GM23248 (cell line): ENCODE results near the gene RPTN. TPM values are rescaled to one million over a fixed set of nuclear protein-coding genes. Genes with fewer than 3 reads are reported as not detected.

ENCODE experiments used
- DNase-seq: peaks from one replicate; pipeline ENCODE4 v3.0.0-alpha.2; 2015
- H2AFZ ChIP-seq: fragments of 200-600 bp; sonication (generic); 2 replicates; pipeline ENCODE4 v1.6.1; 2016; ENCODE audit warnings: antibody characterized with exemption
- H3F3A ChIP-seq: fragments of 200-600 bp; sonication (generic); 2 replicates; pipeline ENCODE4 v1.6.1; 2016; ENCODE audit warnings: mild to moderate bottlenecking, antibody characterized with exemption, mixed run types; ENCODE audit not compliant: insufficient read depth
- H3K27ac ChIP-seq: fragments of 200-600 bp; sonication (generic); 2 replicates; pipeline ENCODE4 v1.5.1; 2016; ENCODE audit warnings: mild to moderate bottlenecking
- H3K27me3 ChIP-seq: fragments of 200-600 bp; sonication (generic); replicated peaks from 2 replicates; pipeline ENCODE4 v1.6.1; 2016; ENCODE audit warnings: mild to moderate bottlenecking; ENCODE audit not compliant: insufficient read depth
- H3K36me3 ChIP-seq: fragments of 200-600 bp; sonication (generic); 2 replicates; pipeline ENCODE4 v1.6.1; 2016; ENCODE audit warnings: low read depth, mild to moderate bottlenecking
- H3K4me1 ChIP-seq: fragments of 200-600 bp; sonication (generic); 2 replicates; pipeline ENCODE4 v1.6.1; 2016; ENCODE audit warnings: mild to moderate bottlenecking; ENCODE audit not compliant: insufficient read depth
- H3K4me2 ChIP-seq: fragments of 200-600 bp; sonication (generic); one replicate; pipeline ENCODE4 v1.6.1; 2016; ENCODE audit warnings: mild to moderate bottlenecking; ENCODE audit not compliant: unreplicated experiment
- H3K4me3 ChIP-seq: fragments of 200-600 bp; sonication (generic); 2 replicates; pipeline ENCODE4 v1.5.1; 2016; ENCODE audit warnings: mild to moderate bottlenecking
- H3K79me2 ChIP-seq: fragments of 200-600 bp; sonication (generic); 2 replicates; pipeline ENCODE4 v1.6.1; 2016; ENCODE audit warnings: mild to moderate bottlenecking; ENCODE audit not compliant: insufficient read depth
- H3K9ac ChIP-seq: fragments of 200-600 bp; sonication (generic); 2 replicates; pipeline ENCODE4 v1.6.1; 2016; ENCODE audit warnings: mild to moderate bottlenecking
- H3K9me2 ChIP-seq: fragments of 200-600 bp; sonication (generic); 2 replicates; pipeline ENCODE4 v1.6.1; 2016; ENCODE audit warnings: mixed run types, mild to moderate bottlenecking, moderate library complexity; ENCODE audit not compliant: insufficient read depth
- H3K9me3 ChIP-seq: fragments of 200-600 bp; sonication (generic); one replicate; pipeline ENCODE4 v1.6.1; 2017; ENCODE audit warnings: low read depth
- H4K20me1 ChIP-seq: fragments of 200-600 bp; sonication (generic); 2 replicates; pipeline ENCODE4 v1.6.0; 2016; ENCODE audit not compliant: insufficient read depth
- EZH2 ChIP-seq: fragments of 200-600 bp; sonication (generic); IDR thresholded peaks from 2 replicates; pipeline ENCODE4 v1.6.1; 2018; ENCODE audit warnings: antibody characterized with exemption, mild to moderate bottlenecking; ENCODE audit not compliant: insufficient read depth, poor library complexity, severe bottlenecking
- EZH2phosphoT487 ChIP-seq: fragments of 200-600 bp; sonication (generic); IDR thresholded peaks from 2 replicates; pipeline ENCODE4 v1.6.1; 2018; ENCODE audit warnings: antibody characterized with exemption, moderate library complexity, mild to moderate bottlenecking, low read depth; ENCODE audit not compliant: insufficient read depth
- WGBS, 2 experiments: methylation state at CpG; one replicate each; pipeline ENCODE4 v1.1.6; 2015 to 2017; ENCODE audit warnings: low lambda C conversion rate in 2 of 2, low coverage in 1 of 2; ENCODE audit errors: missing lambda C conversion rate in 2 of 2; 5-methylcytosine and 5-hydroxymethylcytosine counted together
- in situ Hi-C: fragments of 300-500 bp; cut with MboI; formaldehyde crosslinking; loops from 2 replicates; pipeline ENCODE4 v1.15.0; 2020
- polyA plus RNA-seq: library from polyadenylated mRNA; unstranded; fragments of >200 nt; fragmentation: Nextera tagmentation; extraction: Ambion mirVana; gene quantifications from 2 replicates; pipeline ENCODE4 v1.2.1, GENCODE V29; 2016
- total RNA-seq: library from RNA; depleted of rRNA; stranded (reverse); fragments of >200 nt; shearing (Covaris generic); gene quantifications from 2 replicates; pipeline ENCODE4 v1.2.3, GENCODE V29; 2014

Gene RPTN
- total and polyA plus RNA-seq, 2 experiments from 2014 or later = 0.05 TPM; not detected in 1

DNA sequence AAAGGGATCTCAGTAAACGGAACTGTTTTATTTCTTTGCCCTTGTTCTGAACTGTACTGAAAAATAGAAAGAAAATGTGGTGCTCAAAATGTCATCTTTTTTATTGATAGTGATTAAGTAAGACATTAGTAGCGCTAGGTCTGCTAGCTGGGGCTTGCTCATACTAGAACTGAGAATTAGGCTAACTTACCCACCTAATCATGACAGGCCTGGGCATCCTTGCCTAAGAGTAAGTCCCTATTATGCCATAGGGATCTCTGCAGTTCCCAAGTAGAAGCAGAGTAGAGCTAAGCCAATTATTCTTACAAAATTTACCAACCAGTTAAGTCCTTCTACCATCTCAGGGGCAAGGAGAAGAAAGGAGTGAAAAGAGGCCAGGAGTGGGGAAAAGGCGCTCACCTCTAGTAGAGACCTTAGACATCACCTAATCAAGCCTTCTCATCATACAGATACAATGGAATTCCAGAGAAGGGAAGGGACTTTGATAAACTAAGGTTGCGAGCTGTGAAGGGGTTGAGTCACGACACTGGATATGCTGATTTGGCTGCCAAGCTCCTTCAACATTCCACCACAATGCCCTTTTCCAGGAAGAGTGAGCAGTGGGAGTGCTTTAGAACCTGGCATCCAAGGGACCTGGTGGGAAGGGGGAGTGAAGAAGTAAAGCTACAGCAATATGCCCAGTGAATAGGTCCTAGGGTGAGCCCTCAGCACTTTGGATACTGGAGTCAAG lies 27.7 kb upstream of the RPTN start:
- H3K4me1 ChIP-seq = peaks cover 37% of the 10 kb centered on the region
- in situ Hi-C loops = no loop called here
- no peaks in the 10 kb centered on the region for H3K27me3 ChIP-seq
- H3K4me3 ChIP-seq = no peak overlapping the region
- 80 to 84% methylated on average over 5 of the region's 5 CpGs for WGBS, 2 experiments
- no peaks in the 10 kb centered on the region for H4K20me1 ChIP-seq
- TF ChIP-seq EZH2phosphoT487 (no peak), EZH2 (no peak)
- H3K27ac ChIP-seq = no peak overlapping the region
- no peak overlapping the region for H2AFZ ChIP-seq
- H3K9ac ChIP-seq = no peak overlapping the region
- H3K9me3 ChIP-seq = no peaks in the 10 kb centered on the region
- no peaks in the 10 kb centered on the region for H3K79me2 ChIP-seq
- peaks cover 31% of the 10 kb centered on the region for H3F3A ChIP-seq
- no peaks in the 10 kb centered on the region for H3K36me3 ChIP-seq
- peak; percentile 13 for DNase-seq
- H3K9me2 ChIP-seq = no peaks in the 10 kb centered on the region
- H3K4me2 ChIP-seq = no peak overlapping the region

- TF ChIP-seq EZH2 (no peak), EZH2phosphoT487 (no peak)
- DNase-seq = peak; percentile 85
- in situ Hi-C loops = no loop called here
- Histone ChIP-seq H3K36me3 (no peaks in the 10 kb centered on the region), H3K4me1 (peaks cover 32% of the 10 kb centered on the region), H3K27ac (no peak overlapping the region), H2AFZ (no peak overlapping the region), H3K27me3 (no peaks in the 10 kb centered on the region), H3K9me2 (no peaks in the 10 kb centered on the region), H4K20me1 (no peaks in the 10 kb centered on the region), H3K9me3 (no peaks in the 10 kb centered on the region), H3K9ac (no peak overlapping the region), H3K4me2 (no peak overlapping the region), H3F3A (peaks cover 31% of the 10 kb centered on the region), H3K79me2 (no peaks in the 10 kb centered on the region), H3K4me3 (no peak overlapping the region)
- WGBS, 2 experiments = 27 to 28% methylated on average over 8 of the region's 8 CpGs
Measured at GRCh38 chr1:152185544-152186391, 26.7 kb upstream of the RPTN start.

DNA sequence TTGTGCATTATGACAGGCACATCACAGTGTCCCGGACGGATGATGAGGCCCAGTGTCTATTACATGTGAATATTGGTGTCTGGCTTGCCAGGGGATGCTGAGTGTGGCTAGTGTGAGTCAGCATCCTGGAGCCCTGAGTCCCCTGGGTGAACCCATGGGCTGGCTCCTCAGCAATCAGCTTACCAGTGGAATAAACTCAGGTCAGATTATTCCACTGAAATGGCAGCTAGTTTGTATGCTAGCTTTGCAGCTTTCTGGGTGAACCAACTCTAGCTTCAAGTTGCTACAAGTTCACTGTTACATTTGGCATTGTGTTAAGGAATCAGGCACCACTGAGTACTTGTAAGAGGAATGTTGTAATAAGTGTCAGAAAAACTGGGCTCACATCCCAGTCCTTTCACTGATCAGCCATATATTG lies 23.9 kb upstream of the RPTN start:
- Histone ChIP-seq H3K79me2 (no peaks in the 10 kb centered on the region), H2AFZ (peak overlapping the region; percentile 3; the same call in 1 of the 2 replicates), H3K9me3 (no peaks in the 10 kb centered on the region), H4K20me1 (no peaks in the 10 kb centered on the region), H3K9ac (peak overlapping the region; percentile 59), H3K4me2 (peak overlapping the region; percentile 56), H3K27me3 (no peaks in the 10 kb centered on the region), H3K4me1 (peaks cover 33% of the 10 kb centered on the region), H3K27ac (peak overlapping the region; percentile 84), H3F3A (peaks cover 27% of the 10 kb centered on the region), H3K36me3 (no peaks in the 10 kb centered on the region), H3K9me2 (no peaks in the 10 kb centered on the region), H3K4me3 (no peak overlapping the region)
- in situ Hi-C loops = loop anchor here (5.0 kb wide), 1 partner anchor 131 kb away; no protein-coding TSS in a partner anchor
- TF ChIP-seq EZH2phosphoT487 (no peak), EZH2 (no peak)
- peak; percentile 94 for DNase-seq
- 0 to 4% methylated on average over 2 of the region's 2 CpGs for WGBS, 2 experiments

DNA sequence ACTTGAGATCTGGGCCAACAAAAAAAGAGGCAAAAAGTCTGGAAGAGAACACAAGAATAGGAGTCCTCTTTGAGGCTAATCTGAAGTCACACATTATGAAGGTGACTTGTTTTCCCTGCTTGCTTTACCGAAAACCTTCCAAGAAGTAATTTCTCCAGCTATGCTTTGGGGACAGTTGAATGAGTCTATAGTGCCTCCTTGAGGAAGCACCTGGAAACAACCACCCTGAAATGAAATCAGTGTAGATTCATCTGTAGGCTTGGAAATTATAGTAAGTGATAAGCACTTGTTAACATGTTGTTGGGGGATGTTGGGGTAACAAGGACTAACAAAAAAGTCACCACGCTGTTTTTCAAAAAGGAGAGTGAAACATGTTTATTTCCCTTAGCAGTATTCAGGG lies 23.4 kb upstream of the RPTN start:
- H3K9me2 ChIP-seq = no peaks in the 10 kb centered on the region
- peaks cover 27% of the 10 kb centered on the region for H3F3A ChIP-seq
- H4K20me1 ChIP-seq = no peaks in the 10 kb centered on the region
- peak overlapping the region; percentile 56 for H3K4me2 ChIP-seq
- H2AFZ ChIP-seq = peak overlapping the region; percentile 3; the same call in 1 of the 2 replicates
- TF ChIP-seq EZH2phosphoT487 (no peak), EZH2 (no peak)
- in situ Hi-C loops = loop anchor here (5.0 kb wide), 1 partner anchor 130 kb away; no protein-coding TSS in a partner anchor
- peaks cover 33% of the 10 kb centered on the region for H3K4me1 ChIP-seq
- WGBS, 2 experiments = 69 to 74% methylated on average over 2 of the region's 2 CpGs
- no peaks in the 10 kb centered on the region for H3K36me3 ChIP-seq
- H3K9ac ChIP-seq = peak overlapping the region; percentile 59
- no peaks in the 10 kb centered on the region for H3K79me2 ChIP-seq
- no peaks in the 10 kb centered on the region for H3K9me3 ChIP-seq
- no peak overlapping the region for H3K4me3 ChIP-seq
- peak; percentile 59 for DNase-seq
- H3K27ac ChIP-seq = peak overlapping the region; percentile 84
- no peaks in the 10 kb centered on the region for H3K27me3 ChIP-seq
